Common myeloid progenitor, CD34-positive (primary cell): ENCODE measurements around the gene B3GALT5.
A peak's percentile ranks its signal among the peaks of the same experiment; 100 is the strongest.

Experiments used
- CTCF ChIA-PET: fragments of 350-600 bp; sonication (Branson Sonifier 250); formaldehyde crosslinking; loops from one replicate; lab custom pipeline; 2021; ENCODE audit warnings: antibody characterized with exemption; lab: Charles Lee
- POLR2A ChIA-PET: fragments of 350-600 bp; sonication (Branson Sonifier 250); formaldehyde crosslinking; loops from one replicate; lab custom pipeline; 2021; ENCODE audit warnings: antibody characterized with exemption; lab: Charles Lee
- DNase-seq, 3 donors: peaks; one replicate each; pipeline versions ENCODE4 v3.0.0 to v3.0.0-alpha.2; 2013
- H3K27ac ChIP-seq, 2 experiments: 1 replicate in 1 of 2; 2 replicates in 1 of 2; pipeline ENCODE4 v1.7.0; 2013; ENCODE audit warnings: inconsistent platforms in 2 of 2, low read length in 2 of 2, mild to moderate bottlenecking in 2 of 2, low read depth in 1 of 2, moderate library complexity in 1 of 2; ENCODE audit not compliant: severe bottlenecking in 2 of 2, insufficient read depth in 1 of 2, poor library complexity in 1 of 2
- H3K27me3 ChIP-seq, 5 experiments: replicated peaks in 2 of 5; 1 replicate in 3 of 5; 2 replicates in 2 of 5; pipeline versions ENCODE4 v1.6.1 to v1.7.0; 2013; ENCODE audit warnings: low read length in 4 of 5, mild to moderate bottlenecking in 2 of 5, moderate library complexity in 2 of 5, inconsistent platforms in 1 of 5; ENCODE audit not compliant: insufficient read depth in 5 of 5, control insufficient read depth in 4 of 5
- H3K36me3 ChIP-seq, 4 experiments: 1 replicate in 2 of 4; 2 replicates in 2 of 4; pipeline versions ENCODE4 v1.6.1 to v1.7.0; 2013; ENCODE audit warnings: low read length in 3 of 4, control low read depth in 1 of 4, mild to moderate bottlenecking in 1 of 4; ENCODE audit not compliant: control insufficient read depth in 4 of 4, insufficient read depth in 4 of 4
- H3K4me1 ChIP-seq, 4 experiments: 1 replicate in 3 of 4; 2 replicates in 1 of 4; pipeline versions ENCODE4 v1.6.1 to v1.7.1; 2013; ENCODE audit warnings: low read length in 3 of 4, mild to moderate bottlenecking in 3 of 4, control low read depth in 1 of 4, inconsistent platforms in 1 of 4, moderate library complexity in 1 of 4; ENCODE audit not compliant: control insufficient read depth in 4 of 4, insufficient read depth in 4 of 4; ENCODE audit errors: control extremely low read depth in 1 of 4
- H3K4me3 ChIP-seq, 7 experiments: 1 replicate in 4 of 7; 2 replicates in 3 of 7; pipeline versions ENCODE4 v1.5.1 to v1.7.0; 2013; ENCODE audit warnings: mild to moderate bottlenecking in 7 of 7, low read length in 6 of 7, moderate library complexity in 6 of 7, inconsistent platforms in 2 of 7, low read depth in 2 of 7, control low read depth in 1 of 7; ENCODE audit not compliant: insufficient read depth in 4 of 7, control insufficient read depth in 1 of 7; ENCODE audit errors: extremely low read depth in 1 of 7
- H3K9me3 ChIP-seq, 5 experiments: 1 replicate in 4 of 5; 2 replicates in 1 of 5; pipeline versions ENCODE4 v1.6.1 to v1.7.1; 2013; ENCODE audit warnings: low read length in 4 of 5, mild to moderate bottlenecking in 2 of 5, inconsistent platforms in 1 of 5, low read depth in 1 of 5, moderate library complexity in 1 of 5; ENCODE audit not compliant: control insufficient read depth in 4 of 5, insufficient read depth in 2 of 5; ENCODE audit errors: control extremely low read depth in 1 of 5
- whole genome bisulfite sequencing: methylation state at CpG from one replicate; pipeline ENCODE4 v1.1.5; 2013; ENCODE audit not compliant: insufficient coverage; 5-methylcytosine and 5-hydroxymethylcytosine counted together

Gene B3GALT5

DNA sequence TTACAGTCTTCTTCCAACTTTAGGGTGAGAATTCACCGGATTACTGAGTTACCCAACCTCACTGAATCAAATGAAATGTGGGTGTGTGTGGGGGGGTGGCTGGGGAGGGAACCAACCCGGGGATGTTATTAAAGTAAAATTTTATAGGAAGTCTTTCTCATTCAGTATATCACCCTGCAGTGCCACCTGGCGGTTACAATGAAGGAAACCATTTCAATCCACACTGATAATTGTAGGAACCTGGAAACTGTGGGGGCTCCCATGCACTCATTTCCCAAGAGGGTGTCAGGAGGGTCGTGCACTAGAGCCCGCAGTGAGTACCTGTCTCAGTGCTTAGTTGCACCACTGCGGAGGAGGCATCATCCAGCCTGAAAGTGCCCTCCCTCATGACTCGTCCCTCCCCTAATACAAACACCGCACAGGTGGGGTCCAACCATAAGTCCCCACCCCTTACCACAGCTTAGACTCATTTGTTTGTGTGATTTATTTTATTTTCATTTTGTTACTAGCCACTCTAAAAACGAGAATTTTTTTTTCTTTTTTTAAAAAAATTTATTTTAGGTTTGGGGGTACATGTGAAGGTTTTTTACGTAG, 103.2 kb downstream of the B3GALT5 start:
- 9% methylated on average over 4 of the region's 10 CpGs for WGBS
- POLR2A ChIA-PET: no interaction called here
- peak; percentile 40 to 74 (median 61) for DNase-seq
- Histone ChIP-seq H3K4me1 (no peaks in the 10 kb centered on the region), H3K27ac (no peak overlapping the region), H3K9me3 (no peaks in the 10 kb centered on the region), H3K4me3 (no peak overlapping the region), H3K27me3 (peaks cover 0 to 8% (median 0%) of the 10 kb centered on the region in 5 experiments), H3K36me3 (no peaks in the 10 kb centered on the region)
- CTCF ChIA-PET: interaction anchor here (0.9 to 6.5 kb wide), 7 partner anchors 125 to 206 kb away, joined by 3 to 60 read pairs (median 3); no protein-coding TSS in a partner anchor

DNA sequence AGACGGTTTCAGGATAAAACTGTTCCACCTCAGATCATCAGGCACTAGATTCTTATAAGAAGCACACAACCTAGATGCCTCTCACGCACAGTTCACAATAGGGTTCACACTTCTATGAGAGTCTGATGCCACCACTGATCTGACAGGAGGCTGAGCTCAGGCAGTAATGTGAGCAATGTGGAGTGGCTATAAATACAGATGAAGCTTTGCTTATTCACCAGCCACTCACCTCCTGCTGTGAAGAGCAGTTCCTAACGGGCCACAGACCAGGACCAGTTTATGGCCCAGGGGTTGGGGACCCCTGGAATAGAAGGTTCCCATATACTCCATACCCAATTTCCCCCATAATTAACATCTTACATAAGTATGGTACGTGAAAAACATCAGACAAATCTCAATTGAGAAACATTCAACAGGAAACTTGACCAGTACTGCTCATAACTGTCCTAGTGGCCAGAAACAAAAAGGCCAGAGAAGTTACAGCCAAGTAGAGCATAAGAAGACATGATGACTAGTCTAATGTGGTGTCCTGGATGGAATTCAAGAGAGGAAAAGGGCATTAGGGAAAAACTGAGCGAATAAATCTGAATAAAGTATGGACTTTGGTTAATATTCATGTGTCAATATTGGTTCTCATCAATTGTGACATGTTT, 107.5 kb downstream of the B3GALT5 start:
- POLR2A ChIA-PET: no interaction called here
- Histone ChIP-seq H3K27me3 (no peaks in the 10 kb centered on the region), H3K4me1 (no peaks in the 10 kb centered on the region), H3K36me3 (no peaks in the 10 kb centered on the region), H3K27ac (no peak overlapping the region), H3K9me3 (no peaks in the 10 kb centered on the region), H3K4me3 (no peak overlapping the region)
- WGBS: 100% methylated on average over 4 of the region's 5 CpGs
- CTCF ChIA-PET: no interaction called here
- DNase-seq: no peak

DNA sequence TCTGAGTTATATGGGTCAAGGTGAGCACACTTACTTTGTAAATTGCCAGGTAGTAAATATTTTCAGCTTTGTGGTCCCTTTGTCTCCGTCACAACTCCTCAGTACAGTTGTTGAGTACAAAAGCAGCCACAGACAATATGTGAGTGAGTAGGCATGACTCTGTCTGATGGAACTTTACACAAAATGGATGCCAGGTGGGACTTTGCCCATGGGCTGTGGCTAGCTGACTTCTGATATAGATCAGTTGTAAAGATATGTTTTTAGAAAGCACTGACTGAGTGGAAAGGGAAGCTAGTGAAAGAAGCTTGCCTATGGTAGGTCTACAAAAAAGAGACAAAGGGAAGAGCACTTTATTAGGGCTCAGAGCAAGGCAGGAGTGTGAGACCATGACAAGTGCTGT, 109.1 kb downstream of the B3GALT5 start:
- H3K36me3 ChIP-seq: no peaks in the 10 kb centered on the region
- POLR2A ChIA-PET: no interaction called here
- H3K9me3 ChIP-seq: no peaks in the 10 kb centered on the region
- H3K27me3 ChIP-seq: no peaks in the 10 kb centered on the region
- no peaks in the 10 kb centered on the region for H3K4me1 ChIP-seq
- no peak for DNase-seq
- 100% methylated on average over 1 of the region's 1 CpG for WGBS
- H3K27ac ChIP-seq: no peak overlapping the region
- H3K4me3 ChIP-seq: no peak overlapping the region
- CTCF ChIA-PET: interaction anchor here (1.0 kb wide), 1 partner anchor 207 kb away, joined by 3 read pairs; no protein-coding TSS in a partner anchor
